GM23248 (cell line): ENCODE measurements around the gene FAM174B.

Experiments
- EZH2 ChIP-seq: fragments of 200-600 bp; sonication (generic); IDR thresholded peaks from 2 replicates; pipeline ENCODE4 v1.6.1; 2018; ENCODE audit warnings: antibody characterized with exemption, mild to moderate bottlenecking; ENCODE audit not compliant: insufficient read depth, poor library complexity, severe bottlenecking
- EZH2phosphoT487 ChIP-seq: fragments of 200-600 bp; sonication (generic); IDR thresholded peaks from 2 replicates; pipeline ENCODE4 v1.6.1; 2018; ENCODE audit warnings: antibody characterized with exemption, moderate library complexity, mild to moderate bottlenecking, low read depth; ENCODE audit not compliant: insufficient read depth

DNA sequence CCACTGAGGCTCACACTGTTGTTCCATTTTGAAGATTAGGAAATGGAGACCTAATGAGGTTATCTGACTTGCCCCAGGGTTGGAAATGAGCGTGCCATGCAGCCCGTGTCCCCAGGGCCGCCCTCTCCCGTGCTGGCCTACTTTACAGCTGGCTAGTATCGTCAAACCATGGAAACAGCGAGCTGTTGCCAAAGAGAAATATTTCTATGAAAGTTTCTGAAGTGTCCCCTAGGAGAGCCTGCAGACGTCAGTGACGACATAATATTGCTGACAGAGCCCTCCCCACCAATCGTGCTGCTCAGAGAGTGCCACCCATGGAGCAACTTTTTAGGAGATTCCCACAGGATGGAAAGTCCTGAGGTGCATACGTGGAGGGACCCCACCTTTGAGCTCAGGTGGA, 11.2 kb upstream of the FAM174B start:
- TF ChIP-seq EZH2 (no peak), EZH2phosphoT487 (no peak)
